ENCODE results near the gene SLC35E3.
A peak's percentile ranks its signal among the peaks of the same experiment; 100 is the strongest.
"Not testable (repeated sequence)": the region's sequence is repeated elsewhere in the genome, so short reads cannot be mapped to it uniquely, and the experiment has no call there.

SLC35E3 gene

GRCh38 chr12:68798882-68799234 lies 52.9 kb downstream of the SLC35E3 start:
- DNase-seq, result no peak

- no peak for DNase-seq
These were observed 54.3 kb downstream of the SLC35E3 start for GRCh38 chr12:68800294-68800693.

- not testable (repeated sequence) for DNase-seq
These were observed 55.1 kb downstream of the SLC35E3 start for GRCh38 chr12:68801124-68801523.

DNA sequence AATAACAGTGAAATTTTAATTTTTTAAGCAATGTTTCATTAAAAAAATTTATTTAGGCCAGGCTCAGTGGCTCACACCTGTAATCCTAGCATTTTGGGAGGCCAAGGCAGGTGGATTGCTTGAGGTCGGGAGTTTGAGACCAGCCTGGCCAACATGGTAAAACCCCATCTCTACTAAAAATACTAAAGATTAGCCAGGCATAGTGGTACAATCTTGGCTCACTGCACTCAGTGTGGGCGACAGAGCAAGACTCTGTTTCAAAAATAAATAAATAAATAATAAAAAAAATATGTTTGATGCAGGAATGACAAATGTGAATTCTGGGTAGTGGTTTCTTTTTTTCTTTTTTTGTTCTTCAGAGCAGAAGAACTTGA lies 56.4 kb downstream of the SLC35E3 start:
- not testable (repeated sequence) for DNase-seq

DNA sequence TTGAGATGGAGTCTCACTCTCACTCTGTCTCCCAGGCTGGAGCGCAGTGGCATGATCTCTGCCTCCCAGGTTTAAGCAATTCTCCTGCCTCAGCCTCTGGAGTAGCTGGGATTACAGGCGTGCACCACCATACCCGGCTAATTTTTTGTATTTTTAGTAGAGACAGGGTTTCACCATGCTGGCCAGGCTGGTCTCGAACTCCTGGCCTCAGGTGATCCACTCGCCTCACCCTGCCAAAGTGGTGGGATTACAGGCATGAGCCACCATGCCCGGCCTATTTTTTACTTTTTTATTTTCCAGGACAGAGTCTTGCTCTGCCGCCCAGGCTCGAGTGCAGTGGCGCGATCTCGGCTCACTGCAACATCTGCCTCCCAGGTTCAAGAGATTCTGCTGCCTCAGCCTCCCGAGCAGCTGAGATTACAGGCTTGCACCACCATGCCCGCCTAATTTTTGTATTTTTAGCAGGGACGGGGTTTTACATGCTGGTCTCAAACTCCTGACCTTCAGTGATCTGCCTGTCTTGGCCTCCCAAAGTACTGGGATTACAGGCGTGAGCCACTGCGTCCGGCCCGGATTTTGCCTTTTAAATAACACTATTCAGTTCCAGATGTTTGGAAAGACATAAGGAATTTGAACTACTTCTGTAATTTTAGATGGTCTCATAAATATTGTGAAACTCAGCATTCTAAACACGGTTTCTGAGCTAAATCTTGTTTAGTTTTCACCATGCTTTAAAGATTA lies 57.1 kb downstream of the SLC35E3 start:
- DNase-seq, result not testable (repeated sequence)

DNA sequence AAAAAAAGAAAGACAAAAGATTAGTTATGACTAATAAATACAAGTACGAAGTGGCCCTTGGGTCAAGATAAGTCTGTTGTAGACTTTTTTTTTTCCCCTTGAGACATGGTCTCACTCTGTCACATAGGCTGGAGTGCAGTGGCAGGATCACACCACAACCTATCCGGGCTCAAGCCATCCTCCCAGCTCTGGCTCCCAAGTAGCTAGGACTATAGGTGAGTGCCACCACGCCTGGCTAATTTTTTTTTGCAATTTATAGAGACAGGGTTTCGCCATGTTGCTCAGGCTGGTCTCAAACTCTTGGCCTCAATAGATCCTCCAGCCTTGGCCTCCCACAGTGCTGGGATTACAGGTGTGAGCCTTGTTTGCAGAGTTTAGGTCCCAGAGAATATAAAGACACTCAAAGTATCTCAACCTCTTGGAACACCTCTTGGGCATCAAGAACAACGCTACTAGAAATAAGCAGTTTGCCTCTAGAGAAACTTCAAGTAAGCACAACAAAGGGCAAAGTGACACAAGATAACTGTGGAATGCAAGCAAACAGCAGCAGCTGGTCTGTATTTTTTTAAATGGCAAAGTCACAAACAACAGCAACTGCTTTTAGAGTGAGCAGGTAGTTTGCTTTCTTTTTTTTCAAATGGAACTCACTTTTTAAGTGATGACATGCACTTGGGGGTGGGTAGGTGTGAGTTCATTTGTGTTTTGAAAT lies 58.1 kb downstream of the SLC35E3 start:
- no peak for DNase-seq

DNA sequence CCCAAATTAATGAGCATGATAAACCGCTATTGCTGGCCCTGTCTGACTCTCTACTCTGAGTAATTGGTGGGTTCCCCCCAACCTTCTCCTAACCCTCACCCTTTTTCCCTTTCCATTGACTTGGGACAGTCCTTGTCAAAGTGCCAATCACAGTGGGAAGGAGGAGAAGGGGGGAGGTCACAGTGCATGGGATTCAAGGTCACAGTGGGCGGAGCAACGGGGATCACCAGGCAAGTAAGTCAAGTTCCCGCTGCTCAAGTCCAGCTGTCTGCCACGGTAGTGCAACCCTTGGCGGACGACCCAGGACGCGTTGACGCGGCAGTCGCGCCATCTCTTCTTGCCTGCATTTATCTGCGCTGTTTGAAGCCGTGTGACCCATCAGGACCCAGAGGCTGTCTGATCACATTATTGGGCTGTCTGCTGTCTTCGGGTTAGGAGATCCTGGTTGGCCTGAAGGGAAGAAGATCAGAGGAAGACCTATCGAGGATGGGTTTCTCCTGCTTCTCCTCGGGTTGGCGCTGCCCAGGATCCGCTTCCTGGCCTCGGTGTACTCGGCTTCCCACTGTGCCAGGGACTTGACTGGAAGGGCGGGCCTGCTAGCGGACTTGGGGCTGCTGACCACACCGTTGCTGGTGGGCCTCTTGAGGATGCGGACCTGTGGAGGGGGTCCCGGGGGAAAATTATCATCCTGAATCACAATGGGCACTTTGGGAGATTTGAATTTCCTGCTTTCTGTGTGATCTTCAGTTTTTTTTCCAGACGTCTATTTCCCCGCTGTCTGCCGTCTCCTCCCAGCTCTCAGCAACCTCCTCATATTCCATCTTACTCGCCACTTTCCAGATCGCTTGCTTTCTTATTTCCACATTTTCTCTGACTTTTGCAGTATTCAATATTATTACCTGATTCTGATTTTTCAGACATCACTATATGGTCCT lies 58.9 kb downstream of the SLC35E3 start:
- no peak for DNase-seq

DNA sequence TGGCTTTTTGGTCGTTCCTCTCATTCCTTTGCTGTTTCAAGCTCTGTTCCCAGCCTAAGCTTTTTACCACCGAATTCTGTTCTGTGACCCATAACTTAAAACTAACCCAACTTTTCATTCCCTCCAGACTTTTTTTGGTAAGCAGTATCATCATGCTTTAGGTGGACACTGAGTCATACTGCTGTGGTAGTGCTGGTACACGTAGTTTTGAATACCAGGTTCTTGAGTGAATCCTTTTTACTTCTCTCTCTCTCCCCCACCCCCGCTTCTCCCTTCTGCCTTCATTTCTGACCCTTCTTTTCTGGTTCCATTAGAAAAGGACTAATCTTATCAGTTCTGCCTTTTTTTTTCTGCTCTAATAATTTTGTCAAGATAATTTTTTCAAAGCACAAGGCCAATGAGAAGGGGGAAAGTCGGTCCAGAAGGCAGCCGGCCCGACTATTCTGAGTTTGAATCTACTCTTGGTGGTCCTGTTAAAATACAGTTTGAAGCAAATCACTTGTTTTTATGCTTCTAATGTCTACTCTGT lies 59.7 kb downstream of the SLC35E3 start:
- DNase-seq, result no peak

DNA sequence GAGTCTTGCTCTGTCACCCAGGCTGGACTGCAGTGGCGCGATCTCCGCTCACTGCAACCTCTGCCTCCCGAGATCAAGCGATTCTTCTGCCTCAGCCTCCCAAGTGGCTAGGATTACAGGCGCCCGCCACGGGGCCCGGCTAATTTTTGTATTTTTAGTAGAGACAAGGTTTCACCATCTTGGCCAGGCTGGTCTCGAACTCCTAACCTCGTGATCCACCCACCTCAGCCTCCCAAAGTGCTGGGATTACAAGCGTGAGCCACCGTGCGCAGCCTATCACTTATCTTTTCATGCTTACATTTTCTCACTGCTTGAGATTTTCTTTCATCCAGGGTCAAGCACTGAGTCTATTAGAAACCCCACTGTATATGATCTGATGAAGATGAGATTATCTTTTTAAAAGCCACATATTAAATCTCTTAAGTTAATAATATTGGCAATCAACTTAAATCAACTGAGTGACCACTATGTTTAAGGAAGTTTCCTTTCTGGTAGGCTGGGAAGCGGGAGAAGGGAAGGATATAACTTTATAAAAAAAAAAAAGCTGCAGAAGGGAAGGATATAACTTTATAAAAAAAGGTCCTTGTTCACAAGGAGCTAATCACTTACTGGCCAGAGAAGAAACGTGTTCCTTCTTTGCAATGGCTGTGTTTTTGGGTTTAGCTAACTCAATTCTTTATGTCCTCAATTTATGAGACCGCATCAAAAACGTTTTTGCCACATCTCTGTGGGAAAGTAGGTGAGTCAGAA lies 60.7 kb downstream of the SLC35E3 start:
- DNase-seq, result no peak

DNA sequence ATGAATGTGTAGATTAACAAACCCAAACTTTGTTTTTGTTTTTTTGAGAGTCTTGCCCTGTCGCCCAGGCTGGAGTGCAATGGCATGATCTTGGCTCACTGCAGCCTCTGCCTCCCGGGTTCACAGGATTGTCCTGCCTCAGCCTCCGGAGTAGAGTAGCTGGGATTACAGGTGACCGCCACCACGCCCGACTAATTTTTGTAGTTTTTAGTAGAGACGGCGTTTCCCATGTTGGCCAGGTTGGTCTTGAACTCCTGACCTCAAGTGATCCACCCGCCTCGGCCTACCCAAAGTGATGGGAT lies 61.2 kb downstream of the SLC35E3 start:
- DNase-seq, result not testable (repeated sequence)

GRCh38 chr12:68807576-68808387 lies 61.8 kb downstream of the SLC35E3 start, which contains the start of gene MDM2:
MDM2 (plus strand) TSS chr12:68808177; CDS start chr12:68808478, 301 bp downstream.
- DNase-seq, result peak; percentile 92

DNA sequence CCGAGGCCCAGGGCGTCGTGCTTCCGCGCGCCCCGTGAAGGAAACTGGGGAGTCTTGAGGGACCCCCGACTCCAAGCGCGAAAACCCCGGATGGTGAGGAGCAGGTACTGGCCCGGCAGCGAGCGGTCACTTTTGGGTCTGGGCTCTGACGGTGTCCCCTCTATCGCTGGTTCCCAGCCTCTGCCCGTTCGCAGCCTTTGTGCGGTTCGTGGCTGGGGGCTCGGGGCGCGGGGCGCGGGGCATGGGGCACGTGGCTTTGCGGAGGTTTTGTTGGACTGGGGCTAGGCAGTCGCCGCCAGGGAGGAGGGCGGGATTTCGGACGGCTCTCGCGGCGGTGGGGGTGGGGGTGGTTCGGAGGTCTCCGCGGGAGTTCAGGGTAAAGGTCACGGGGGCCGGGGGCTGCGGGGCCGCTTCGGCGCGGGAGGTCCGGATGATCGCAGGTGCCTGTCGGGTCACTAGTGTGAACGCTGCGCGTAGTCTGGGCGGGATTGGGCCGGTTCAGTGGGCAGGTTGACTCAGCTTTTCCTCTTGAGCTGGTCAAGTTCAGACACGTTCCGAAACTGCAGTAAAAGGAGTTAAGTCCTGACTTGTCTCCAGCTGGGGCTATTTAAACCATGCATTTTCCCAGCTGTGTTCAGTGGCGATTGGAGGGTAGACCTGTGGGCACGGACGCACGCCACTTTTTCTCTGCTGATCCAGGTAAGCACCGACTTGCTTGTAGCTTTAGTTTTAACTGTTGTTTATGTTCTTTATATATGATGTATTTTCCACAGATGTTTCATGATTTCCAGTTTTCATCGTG lies 62.6 kb downstream of the SLC35E3 start:
- DNase-seq, result peak; percentile 76

DNA sequence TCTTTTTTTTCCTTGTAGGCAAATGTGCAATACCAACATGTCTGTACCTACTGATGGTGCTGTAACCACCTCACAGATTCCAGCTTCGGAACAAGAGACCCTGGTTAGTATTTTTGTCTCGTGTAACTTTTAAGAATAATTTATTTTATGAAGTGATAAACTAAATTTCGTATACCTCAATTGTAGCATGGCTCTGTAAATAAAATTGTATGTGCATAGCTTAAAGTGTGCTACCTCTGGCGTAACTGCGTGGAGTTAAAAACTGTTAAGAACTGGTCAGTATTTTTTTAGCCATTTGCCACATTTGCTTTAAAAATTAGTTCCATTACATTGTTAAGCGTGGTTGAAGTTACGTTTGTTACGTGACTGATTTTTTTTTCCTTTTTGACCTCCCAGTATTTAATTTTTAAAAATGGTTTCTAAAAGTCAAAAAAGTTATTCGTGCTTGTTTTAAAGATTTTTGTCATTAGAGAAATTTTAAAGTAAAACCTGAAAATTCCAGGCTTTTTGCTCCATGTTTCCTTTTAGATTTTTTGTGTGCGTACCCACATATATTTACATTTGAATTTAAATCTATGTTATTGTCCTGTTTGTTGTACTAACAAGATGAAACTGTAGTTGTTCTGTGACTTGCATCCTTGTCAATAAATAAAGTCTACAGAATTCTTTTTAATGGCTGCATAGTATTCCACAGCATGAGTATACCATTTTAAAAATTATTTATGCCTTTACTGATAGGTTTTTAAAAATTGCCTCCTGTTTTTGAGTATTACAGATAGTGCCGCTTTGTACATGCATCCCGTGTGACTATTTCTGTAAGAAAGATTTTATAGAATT lies 63.4 kb downstream of the SLC35E3 start:
- no peak for DNase-seq

GRCh38 chr12:68810027-68810389 lies 64.0 kb downstream of the SLC35E3 start:
- DNase-seq, result not testable (repeated sequence)

- not testable (repeated sequence) for DNase-seq
These were observed 65.6 kb downstream of the SLC35E3 start for GRCh38 chr12:68811573-68811972.

DNA sequence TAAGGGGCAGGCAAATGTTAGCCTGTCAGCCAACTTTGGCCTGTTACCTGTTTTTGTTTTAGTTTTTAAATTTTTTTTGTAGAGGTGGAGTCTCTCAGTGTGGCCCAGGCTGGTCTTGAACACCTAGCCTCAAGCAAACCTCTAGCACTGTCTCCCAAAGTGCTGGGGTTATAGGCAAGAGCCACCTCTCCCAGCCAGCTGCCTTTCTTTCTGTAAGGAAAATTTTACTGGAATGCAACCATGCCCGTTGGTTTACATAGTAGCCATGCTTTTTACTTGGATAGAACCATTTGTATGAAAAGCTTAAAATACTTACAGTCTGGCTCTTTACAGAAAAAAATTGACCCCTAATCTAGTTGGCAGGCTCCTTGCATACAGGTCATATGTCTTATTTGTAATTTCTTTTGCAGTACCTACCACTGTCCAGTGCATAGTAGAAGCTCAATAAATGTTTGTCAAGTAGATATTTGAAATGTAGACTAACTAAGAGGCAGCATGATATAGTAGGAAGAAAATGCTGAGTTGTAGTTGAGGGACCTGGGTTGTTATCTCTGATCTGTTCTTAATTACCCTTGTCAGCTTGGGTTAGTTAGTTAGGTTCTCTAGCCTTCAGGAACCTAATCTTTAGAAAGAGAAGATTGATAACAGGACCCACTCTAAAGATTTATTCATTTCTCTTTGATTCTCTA lies 66.7 kb downstream of the SLC35E3 start:
- no peak for DNase-seq

- DNase-seq, result no peak
These were observed 67.2 kb downstream of the SLC35E3 start for GRCh38 chr12:68813242-68813593.

DNA sequence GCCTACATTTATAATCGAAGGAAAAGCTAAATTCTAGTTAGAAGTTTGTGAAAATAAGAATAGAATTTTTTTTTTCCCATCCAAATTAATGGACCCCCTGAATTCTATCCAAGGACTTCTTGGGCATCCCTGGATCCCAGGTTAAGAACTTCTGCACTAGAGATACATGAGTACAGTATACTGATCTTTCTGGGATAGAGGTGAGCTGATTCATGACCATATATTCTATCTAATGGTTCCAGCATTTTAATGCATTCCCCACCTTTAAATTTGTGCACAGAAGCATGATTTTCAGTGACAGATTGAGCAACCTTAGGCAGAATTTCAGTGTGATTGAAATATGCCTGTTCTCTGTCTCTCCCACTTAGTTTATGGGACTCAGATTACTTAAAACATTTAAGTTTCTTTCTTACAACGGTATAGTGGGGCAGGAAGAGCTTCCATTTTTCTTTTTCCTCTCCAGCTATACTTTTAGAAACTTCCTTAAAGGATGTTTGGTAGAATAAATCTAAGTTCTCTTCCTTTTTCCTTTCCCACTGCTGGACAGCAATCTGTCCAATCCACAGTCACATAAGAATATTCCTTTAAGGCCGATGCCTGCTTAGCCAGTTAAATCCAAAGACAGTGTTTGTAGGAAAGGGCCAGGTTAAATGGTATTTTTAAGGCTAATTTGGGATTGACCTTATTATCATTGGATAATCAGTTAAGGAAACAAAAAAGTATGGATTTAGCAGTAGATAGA lies 68.7 kb downstream of the SLC35E3 start:
- DNase-seq, result no peak
